HG03064 (cell line): ENCODE results near the gene LMO2.
"Not testable (repeated sequence)": the region's sequence is repeated elsewhere in the genome, so short reads cannot be mapped to it uniquely, and the experiment has no call there.

Experiments used
- ATAC-seq: cut with Tn5 transposase; IDR thresholded peaks from one replicate; pipeline ENCODE4 v1.9.1; 2021; ENCODE audit warnings: low read depth; ENCODE audit not compliant: unreplicated experiment

LMO2 gene

DNA sequence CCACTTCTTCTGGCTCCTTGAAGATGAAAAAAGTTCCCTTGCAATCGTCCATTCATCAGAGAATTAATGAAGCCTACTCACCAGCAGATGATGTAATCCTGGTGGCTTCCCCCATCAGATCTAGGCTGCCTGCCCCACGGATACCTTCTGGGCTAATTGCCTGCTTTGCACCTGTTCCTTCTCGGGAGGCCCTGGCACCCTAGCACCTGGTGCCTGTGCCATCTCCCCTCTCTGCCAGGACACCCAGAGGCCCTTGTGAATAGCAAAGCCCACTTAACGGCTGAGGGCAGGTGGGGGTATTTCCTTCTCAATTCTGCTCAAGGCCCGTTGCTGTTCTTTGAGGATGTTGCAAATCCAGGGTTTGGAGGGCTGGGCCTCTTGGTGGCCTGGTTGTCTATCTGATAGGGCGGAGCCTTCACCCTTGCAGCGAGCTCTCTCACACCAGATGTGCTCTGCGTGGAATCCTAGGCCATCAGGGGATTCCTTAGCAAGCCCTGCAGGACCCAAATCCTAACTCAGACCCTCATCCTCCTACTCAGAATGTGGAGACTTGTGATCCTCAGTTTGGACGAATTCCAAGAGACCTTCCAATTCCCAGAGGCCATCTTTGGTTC lies at the start of gene LMO2:
TSS of gene LMO2 (minus strand) at position 363 of the 614 bp plus-strand sequence. CDS start 22,360 bp downstream, outside the sequence.
- no peak for ATAC-seq

DNA sequence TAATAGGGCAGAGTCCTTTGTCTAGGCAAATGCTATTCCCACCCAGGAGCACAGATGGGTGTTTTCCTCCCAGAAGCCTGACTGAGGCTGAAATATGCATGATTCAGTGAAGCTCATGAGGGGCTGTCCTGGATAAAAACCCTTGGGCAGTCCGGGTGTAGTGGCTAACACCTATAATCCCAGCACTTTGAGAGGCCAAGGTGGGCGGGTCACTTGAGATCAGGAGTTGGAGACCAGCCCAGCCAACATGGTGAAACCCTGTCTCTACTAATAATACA lies 48.6 kb upstream of the LMO2 start:
- ATAC-seq = no peak

DNA sequence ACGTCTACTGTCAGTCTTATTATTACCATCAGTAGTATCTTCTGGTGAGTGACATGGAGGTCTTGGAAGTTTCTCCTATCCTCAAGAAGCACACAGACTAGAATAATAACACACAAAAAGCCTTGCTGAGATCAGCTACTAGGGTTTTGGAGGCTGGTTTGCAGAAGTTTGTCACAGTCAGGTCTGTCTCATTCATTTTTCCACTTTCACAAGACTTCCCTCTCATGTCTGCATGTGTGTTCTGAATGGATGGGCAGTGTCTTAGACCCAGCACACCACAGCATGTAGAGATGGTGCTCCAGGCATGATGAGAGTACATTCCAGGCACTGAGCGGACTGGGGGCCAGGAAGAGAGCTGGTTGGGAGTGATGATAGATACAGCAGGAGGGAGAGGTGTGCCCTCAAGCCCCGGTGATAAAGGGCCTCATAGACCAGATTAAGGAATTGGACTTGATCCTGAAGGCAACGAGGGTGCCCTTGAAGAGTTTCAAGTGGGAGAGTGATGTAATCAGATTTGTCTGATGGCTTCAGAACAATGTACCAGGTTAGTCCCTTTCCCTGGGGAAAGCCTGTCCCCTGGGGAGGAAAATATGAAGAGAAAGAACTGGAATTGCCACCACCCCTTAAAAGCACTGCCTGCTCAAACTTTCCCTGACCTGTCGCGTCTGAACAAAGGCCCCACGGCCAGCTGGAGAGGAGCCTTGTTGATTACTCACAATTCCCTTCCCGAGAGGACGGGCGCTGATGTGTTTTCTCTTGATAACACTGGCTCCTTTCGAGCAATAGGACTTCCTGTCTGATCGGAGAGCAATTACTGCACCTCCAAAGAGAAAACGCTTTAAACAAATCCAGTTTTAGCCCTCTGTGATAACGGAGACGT lies 45.1 kb upstream of the LMO2 start:
- no peak for ATAC-seq

DNA sequence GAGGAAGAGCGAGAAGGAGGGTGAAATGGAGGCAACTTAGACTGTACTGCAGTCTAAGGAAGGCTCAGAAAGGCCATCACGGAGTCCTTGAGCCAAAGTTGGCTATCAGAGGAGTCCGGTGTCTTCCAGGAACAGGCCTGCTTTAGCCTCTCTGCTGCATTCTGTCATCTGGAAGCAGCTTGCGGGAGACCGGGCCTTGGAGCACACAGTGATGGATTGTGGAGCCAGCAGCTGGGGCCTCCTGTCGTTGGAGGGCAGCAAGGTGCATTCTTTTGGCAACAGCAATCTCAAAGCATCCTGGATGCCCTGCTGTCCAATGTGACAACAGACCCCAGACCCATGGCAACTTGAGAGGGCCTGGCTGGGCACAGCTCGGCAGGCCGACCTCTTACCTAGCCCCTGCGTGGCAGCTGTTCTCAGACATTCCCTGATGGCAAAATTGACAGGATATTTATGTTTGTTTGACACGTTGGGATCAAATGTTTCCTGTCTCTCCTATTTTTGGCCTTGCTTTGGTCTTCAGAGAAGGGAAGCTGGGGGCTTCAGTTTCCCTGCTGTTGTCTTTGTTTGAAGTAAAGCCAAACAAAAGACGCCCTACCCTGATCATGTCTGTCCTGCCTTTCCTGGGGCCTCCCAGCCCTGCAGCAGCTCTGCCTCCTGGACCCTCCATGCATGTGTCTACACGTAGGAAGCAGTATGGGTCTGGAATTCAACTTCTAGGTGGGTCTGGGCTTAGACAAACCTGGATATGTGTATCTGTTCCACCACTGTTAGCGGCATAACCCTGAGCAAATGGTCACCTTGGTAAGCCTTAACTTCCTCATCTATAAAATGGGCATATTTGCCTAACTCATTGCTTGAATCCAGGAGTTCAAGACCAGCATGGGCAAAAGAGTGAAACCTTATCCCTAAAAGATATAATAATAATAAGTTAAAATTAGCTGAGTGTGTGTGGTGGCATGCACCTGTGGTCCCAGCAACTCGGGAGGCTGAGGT lies 43.9 kb upstream of the LMO2 start:
- ATAC-seq = no peak

DNA sequence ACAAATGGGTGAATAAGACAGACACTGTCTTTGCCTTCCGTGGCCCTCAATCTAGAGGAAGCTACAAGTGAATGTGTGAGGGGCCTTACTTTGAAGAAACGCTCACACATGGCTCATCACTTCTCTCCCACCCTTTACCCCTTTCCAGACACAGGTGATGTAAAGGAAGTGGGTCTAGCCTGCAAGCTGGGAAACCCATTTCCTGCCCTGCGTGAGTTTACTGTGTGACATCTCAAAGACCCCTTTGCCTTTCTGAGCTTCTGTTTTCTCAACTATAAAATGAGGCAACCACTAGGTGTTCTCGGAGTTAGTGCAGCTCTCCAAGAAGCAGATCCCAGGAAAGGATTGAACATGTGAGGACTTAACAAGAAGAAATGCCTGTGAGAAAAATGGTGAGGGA lies 43.1 kb upstream of the LMO2 start:
- ATAC-seq = no peak

DNA sequence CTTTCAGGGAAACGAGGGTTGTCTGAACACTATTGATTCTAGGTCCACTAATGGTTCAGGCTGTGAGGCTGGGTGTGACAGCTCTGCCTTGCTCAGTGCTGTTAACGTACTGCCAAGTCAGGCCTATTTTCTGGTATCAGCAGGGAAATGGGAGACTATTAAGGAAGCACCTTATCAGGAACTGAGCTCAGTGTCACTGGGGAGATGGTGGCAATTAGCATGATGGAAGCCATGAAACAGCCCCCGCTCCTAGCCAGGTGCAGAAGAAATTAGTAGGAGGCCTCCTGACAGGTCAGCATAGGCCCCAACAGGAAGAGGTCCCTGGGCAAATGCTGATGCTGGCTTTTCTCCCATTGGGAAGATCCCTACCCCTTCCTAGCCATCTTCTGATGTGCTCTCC lies 42.6 kb upstream of the LMO2 start:
- no peak for ATAC-seq

DNA sequence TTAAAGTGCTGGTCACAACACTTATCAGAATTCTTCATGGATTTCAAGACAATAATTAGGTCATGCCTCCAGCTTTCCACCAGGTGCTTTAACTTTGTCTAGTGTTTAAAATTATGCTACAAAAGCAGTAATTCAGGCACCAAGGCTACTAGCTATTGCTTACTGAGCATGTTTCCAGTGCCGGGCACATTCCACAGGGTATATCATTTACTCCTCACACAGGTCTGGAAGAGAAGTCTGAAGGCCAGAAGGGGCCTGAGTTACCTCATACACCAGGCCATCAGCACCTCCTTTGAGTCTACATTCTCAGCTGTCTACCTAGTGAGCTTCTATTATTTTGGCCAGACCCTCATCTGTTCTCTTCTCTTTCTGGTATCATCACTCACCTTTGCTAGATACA lies 41.7 kb upstream of the LMO2 start:
- ATAC-seq = no peak

DNA sequence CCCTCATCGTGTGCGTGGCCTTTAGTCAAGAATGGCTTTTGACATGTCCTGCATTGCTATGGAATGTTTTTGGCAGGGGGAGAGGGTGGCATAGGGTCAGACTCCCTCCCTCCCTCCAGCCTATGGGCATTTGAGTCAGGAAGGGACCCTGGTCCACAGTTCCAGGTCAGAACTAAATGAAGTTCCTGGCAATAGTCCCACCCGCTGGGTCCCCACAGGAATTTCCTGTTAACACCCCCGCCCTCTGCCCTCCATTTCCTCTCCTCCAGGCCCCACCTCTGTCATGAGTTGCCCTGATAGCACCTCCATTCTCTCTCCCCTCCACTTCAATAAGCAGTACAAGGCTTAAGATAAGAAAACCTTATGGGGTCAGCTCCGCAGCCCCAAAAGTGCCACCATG lies 40.8 kb upstream of the LMO2 start:
- no peak for ATAC-seq

DNA sequence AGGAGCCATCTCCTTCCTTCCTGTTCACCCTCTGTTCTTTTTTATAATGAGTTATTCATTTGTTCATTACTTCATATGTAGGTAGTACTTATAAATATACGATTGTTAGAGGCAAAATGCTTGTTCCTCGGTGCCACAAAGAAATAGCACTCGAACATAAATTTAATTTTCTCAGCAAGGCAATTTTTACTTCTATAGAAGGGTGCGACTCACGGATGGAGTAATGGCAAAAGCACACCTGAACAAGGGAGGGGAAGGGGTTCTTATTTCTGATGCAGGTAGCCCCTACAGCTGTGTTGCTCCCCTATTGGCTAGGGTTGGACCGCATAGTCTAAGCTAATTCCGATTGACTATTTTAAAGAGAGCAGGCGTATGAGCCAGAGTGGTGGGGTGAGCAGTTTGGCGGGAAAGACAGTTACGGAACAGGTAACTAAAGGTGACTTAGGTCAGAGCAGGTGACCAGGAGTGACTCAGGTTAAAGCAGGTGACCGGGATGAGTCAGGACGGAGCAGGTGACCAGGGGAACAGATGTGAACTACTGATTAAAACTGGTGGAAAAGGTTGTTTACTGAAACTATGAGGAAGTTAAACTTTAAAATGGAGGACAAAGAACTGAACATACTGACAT lies 40.0 kb upstream of the LMO2 start:
- not testable (repeated sequence) for ATAC-seq

DNA sequence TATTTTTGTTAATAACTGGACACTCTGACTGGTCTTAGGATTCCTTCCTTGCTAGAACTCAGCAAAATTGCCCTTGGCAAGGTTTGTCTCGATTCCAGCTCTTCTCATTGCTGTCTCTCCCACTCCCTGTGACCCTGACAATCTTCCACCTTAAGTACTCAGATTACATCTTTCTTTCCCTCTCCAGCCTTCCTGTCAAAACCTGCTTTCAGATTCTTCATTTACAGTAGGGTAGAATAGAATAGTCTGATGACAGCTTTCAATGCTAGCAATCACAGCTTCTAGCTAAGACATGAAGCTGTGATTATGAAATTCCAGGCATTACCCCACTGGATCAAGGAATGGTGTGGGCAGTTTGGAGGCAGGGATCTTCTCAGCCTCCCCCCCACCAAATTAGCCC lies 39.2 kb upstream of the LMO2 start:
- ATAC-seq = no peak

DNA sequence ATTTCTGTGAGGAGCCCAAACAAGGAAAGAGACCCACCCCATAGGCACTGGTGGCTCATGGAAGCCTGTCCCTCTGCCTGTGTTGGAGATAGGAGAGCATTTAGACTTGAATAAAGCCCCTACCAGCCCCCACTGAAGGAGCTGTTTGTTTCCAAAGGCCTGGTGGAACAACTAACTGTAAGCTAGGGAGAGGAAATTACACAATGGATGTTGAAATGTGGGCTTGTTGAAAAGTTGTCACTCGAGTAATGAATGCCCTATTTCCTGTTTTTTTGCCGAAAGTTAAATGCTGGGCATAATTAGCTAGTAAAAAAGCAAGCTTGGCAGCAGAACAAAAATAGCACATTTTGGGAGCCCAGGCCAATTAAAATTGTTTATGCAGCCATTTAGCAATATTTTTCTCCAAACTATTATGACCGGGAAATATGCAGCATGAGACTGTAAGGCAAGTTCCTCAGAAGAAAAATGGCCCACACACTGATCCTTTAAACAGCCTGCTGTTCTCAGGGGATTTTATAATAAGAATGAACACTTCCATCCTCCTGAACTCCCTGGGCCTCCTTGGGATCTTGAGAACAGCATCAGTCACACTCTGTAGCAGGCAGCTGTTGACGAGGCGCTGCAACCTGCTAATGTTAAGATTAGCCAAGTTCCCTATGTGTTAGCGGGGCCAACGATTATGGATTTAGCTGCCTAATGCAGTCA lies 38.6 kb upstream of the LMO2 start:
- ATAC-seq = no peak

DNA sequence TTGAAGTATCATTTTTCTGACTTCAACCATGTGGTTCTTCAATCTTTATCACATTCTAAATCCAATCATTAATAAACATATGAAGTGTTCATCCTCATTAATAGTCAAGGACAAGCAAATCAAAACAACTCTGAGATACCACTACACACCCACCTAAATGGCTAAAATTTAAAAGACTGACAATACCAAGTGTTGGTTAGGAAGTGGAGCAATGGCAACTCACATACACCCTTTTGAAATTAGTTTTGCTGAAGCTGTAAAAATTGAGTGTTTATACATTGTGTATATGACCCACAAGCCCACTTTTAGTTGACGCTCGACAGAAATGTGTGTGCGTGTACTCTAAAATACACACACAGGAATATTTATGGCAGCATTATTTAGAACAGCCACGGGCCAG lies 36.7 kb upstream of the LMO2 start:
- no peak for ATAC-seq

DNA sequence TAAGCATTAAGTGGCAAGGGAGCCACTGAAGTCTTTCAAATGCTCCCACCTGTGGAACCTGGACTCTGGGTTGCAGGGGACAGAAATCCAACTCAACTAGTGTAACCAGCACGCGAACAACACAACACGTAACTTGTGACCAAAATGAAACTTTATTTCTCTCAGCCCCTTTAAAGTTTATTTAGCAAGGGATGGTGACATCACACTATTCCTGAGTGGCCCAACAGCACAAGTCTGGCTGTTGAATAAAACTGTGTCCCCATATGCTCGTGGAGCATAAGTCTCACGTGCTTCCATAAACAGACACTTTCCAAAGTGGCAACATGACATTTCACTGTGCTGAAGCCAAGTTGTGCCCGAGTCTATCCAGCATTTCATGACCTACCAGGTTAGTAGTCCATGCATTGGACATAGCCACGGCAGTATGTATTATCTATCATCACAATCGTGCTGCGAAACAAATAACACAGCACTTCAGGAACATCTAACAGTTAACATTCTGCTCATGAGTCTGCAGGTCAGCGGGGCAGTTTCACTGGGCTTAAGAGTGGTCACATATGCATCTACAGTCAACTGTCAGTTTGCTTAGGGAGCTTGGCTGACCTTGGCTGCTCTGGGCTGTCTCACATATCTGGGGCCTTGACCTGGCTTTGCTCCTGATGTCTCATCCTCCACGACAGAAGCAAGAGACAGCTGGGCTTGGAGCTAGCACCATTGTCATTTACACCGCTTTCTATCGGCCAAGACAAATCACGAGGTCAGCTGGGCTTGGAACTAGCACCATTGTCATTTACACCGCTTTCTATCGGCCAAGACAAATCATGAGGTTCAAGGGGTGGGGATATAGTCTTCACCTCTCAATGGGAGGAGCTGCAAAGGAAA lies 35.0 kb upstream of the LMO2 start:
- no peak for ATAC-seq

DNA sequence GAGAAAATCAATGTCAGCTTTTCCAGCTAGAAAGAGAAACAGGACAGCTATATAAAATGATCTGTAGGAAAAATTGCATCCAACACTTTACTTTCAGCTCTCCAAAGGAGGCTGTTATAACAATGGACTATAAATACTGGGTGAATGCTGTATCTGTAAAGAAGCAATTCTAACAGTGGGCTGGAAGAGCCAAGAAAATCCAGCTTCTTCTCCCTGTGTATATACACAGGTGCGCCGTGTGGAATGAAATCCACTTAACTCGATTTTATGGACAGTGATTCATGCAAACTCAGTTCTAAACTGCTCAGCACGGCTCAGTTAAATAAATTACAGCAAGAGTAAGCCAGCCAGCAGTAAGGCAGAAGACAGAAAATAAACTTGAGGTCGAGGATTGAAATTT lies 32.5 kb upstream of the LMO2 start:
- ATAC-seq = no peak

DNA sequence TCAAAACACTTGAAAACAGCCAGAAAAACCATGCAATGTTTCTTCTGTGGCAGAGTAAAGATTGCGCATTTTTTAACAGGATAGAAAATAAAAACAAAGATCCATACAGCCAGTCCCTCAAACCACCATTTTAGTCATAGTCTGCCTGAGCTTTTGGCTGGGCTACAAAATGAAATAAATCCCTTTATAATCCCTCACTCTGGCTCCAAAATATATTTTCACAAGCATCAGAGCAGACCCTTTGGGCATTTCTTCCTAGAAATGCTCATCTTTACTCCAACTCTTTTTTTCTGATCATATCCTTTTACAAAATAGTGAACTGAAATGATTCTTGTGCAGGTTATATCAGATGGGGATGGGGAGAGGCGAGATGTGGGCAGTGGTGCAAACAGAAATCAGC lies 31.8 kb upstream of the LMO2 start:
- ATAC-seq = no peak

DNA sequence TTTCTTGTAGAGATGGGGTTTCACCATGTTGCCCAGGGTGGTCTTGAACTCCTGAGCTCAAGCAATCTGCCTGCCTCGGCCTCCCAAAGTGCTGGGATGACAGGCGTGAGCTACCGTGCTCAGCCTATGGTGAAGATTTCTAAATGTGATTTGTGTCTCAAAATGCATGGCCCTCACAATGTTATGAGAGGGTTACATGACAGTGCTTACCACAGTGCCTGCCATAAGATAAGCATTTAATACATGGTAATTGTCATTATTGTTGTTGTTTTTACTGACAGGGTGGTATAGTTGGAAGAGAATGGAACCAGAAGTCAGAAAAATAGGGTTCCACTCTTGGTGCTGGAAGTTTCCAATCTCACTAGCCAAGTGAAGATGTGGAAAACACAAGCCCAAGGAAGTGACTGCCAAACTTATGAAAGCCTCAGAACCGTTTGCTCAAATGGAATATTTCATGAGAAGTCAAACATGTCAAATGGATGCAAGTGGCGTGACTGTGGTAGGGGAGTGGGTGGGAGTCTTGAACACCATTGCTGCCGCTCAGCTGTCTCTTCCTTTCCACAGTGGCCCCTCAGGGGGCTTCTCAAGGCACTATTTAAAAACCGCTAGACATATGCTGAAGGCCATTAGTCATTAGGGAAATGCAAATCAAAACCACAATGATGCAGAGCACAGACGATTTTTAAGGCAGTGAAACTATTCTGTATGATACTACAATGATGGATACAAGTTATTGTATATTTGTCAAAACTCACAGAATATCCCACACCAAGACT lies 29.1 kb upstream of the LMO2 start:
- peak; percentile 91 for ATAC-seq

DNA sequence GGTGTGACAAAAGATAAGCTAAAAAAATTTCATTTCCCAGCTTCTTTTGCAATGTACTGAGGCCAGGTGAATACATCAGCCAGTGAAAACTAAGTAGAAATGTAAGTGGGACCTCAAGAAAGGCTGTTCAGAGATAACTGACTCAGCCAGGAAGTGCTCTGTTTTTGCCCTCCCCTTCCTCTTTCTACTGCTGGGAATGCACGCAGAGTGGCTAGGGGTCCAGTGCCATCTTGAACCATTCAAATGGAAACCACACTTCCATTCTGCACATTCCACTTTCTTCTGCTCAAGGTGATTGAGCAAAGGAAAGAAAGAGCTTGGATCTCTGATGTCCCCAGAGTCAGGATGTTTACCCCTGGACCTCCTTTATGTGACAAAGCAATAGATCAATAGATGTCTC lies 27.8 kb upstream of the LMO2 start:
- no peak for ATAC-seq

DNA sequence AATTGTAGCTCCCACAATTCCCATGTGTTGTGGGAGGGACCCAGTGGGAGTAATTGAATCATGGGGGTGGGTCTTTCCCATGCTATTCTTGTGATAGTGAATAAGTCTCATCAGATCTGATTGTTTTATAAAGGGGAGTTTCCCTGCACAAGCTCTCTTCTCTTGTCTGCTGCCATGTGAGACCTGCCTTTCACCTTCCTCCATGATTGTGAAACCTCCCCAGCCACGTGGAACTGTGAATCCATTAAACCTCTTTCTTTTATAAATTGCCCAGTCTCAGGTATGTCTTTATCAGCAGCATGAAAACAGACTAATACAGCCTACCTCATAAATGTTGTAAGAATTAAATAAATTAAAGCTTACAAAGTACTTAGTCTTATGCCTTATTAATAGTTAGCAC lies 25.5 kb upstream of the LMO2 start:
- ATAC-seq = not testable (repeated sequence)
